GM12873 (cell line): ENCODE results near the gene WDR19.

ENCODE experiments used
- CTCF ChIP-seq: IDR thresholded peaks from 2 replicates; pipeline ENCODE4 v1.5.1; 2012; ENCODE audit warnings: low read depth, mild to moderate bottlenecking, moderate library complexity, low read length, control low read depth; ENCODE audit not compliant: insufficient read depth; ENCODE audit errors: missing control alignments

The WDR19 gene

GRCh38 chr4:39204543-39204942, 22.2 kb downstream of the WDR19 start:
- TF ChIP-seq CTCF, result no peak

- TF ChIP-seq CTCF, result no peak
Observed at GRCh38 chr4:39205000-39205399, 22.7 kb downstream of the WDR19 start.

- TF ChIP-seq CTCF, result no peak
Observed at GRCh38 chr4:39205476-39205875, 23.1 kb downstream of the WDR19 start.

GRCh38 chr4:39227906-39228305, 45.6 kb downstream of the WDR19 start:
- no peak for TF ChIP-seq CTCF

GRCh38 chr4:39228377-39228776, 46.0 kb downstream of the WDR19 start:
- no peak for TF ChIP-seq CTCF

GRCh38 chr4:39230462-39230861, 48.1 kb downstream of the WDR19 start:
- TF ChIP-seq CTCF, result no peak

GRCh38 chr4:39231660-39232059, 49.3 kb downstream of the WDR19 start:
- no peak for TF ChIP-seq CTCF
